Progenitor cell of endocrine pancreas (in vitro differentiated cells): ENCODE data around the gene SPAG17. TPM values are rescaled to one million over a fixed set of nuclear protein-coding genes. Genes with fewer than 3 reads are reported as not detected.

ENCODE experiments used
- DNase-seq: peaks from one replicate; pipeline ENCODE4 v3.0.0; 2021; ENCODE audit warnings: low spot score; ENCODE audit not compliant: unreplicated experiment
- H3K27ac Mint-ChIP-seq: 2 replicates; pipeline ENCODE4 v1.8.0; 2021; ENCODE audit warnings: mild to moderate bottlenecking, moderate library complexity, mixed read lengths
- H3K27me3 Mint-ChIP-seq: 2 replicates; pipeline ENCODE4 v1.8.0; 2021; ENCODE audit warnings: mixed read lengths
- H3K36me3 Mint-ChIP-seq: 2 replicates; pipeline ENCODE4 v1.8.0; 2022; ENCODE audit warnings: mixed read lengths; ENCODE audit not compliant: insufficient read depth
- H3K4me1 Mint-ChIP-seq: 2 replicates; pipeline ENCODE4 v1.8.0; 2021; ENCODE audit warnings: low read depth, mixed read lengths
- H3K4me3 Mint-ChIP-seq: 2 replicates; pipeline ENCODE4 v1.8.0; 2021; ENCODE audit warnings: low read depth, mild to moderate bottlenecking, moderate library complexity, mixed read lengths
- H3K9me3 Mint-ChIP-seq: 2 replicates; pipeline ENCODE4 v1.8.0; 2021; ENCODE audit warnings: low read depth, mixed read lengths
- total RNA-seq: library from RNA; stranded (reverse); gene quantifications from 2 replicates; pipeline ENCODE4 v1.2.1, GENCODE V29; 2021
- TF ChIP-seq, protein P1 (sequence below): fragments of 200-600 bp; sonication (generic); IDR thresholded peaks from one replicate; pipeline ENCODE4 v1.5.0; 2021; ENCODE audit warnings: antibody characterized with exemption, mild to moderate bottlenecking; ENCODE audit not compliant: unreplicated experiment

The SPAG17 gene
- total RNA-seq, 1 donor from 2014 or later = 14.9 TPM

DNA sequence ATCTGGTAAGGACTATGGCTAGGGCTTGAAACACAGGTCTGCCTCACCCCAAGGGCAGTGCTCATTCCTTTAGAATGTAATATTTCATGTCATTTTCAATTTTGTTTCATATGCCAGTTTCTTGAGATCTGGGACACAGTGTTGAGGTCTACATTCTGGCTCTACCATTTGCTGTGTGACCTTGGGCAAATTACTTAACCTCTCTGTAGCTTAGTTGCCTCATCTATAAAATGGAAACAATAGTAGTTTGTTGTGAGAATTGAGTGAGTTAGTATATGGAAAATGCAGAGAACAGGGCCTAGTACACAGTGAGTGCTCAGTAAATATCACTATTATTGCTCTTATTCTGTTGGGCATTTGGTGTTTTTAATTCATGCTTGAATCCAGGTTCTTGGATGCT, 171.1 kb downstream of the SPAG17 start:
- no peaks in the 10 kb centered on the region for H3K9me3 Mint-ChIP-seq
- TF ChIP-seq, protein P1, sequence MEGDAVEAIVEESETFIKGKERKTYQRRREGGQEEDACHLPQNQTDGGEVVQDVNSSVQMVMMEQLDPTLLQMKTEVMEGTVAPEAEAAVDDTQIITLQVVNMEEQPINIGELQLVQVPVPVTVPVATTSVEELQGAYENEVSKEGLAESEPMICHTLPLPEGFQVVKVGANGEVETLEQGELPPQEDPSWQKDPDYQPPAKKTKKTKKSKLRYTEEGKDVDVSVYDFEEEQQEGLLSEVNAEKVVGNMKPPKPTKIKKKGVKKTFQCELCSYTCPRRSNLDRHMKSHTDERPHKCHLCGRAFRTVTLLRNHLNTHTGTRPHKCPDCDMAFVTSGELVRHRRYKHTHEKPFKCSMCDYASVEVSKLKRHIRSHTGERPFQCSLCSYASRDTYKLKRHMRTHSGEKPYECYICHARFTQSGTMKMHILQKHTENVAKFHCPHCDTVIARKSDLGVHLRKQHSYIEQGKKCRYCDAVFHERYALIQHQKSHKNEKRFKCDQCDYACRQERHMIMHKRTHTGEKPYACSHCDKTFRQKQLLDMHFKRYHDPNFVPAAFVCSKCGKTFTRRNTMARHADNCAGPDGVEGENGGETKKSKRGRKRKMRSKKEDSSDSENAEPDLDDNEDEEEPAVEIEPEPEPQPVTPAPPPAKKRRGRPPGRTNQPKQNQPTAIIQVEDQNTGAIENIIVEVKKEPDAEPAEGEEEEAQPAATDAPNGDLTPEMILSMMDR = no peak
- H3K4me3 Mint-ChIP-seq = no peak overlapping the region
- no peaks in the 10 kb centered on the region for H3K36me3 Mint-ChIP-seq
- H3K4me1 Mint-ChIP-seq = no peaks in the 10 kb centered on the region
- no peak overlapping the region for H3K27ac Mint-ChIP-seq
- H3K27me3 Mint-ChIP-seq = no peaks in the 10 kb centered on the region
- no peak for DNase-seq

DNA sequence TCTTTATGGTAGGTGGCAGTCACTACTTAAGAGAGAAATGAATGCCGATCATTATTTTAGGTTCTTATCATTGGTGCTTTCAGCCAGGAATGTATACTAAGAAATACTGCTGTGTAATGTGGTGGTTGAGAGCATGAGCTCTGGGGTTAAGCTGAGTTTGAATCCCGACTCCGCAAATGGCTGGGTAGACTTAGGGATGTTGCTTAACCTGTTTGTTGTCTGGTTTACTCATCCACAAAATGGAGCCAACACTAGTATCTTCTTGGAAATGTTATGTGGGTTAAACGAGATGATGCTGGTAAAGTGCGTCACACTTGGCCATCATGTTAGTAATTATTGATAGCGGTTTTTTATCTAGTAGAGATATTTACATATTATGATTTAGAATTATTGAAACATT, 171.7 kb downstream of the SPAG17 start:
- Mint-ChIP-seq H3K4me3 (no peak overlapping the region), H3K27me3 (no peaks in the 10 kb centered on the region), H3K4me1 (no peaks in the 10 kb centered on the region), H3K36me3 (no peaks in the 10 kb centered on the region), H3K9me3 (no peaks in the 10 kb centered on the region), H3K27ac (no peak overlapping the region)
- no peak for DNase-seq
- TF ChIP-seq, protein P1 = no peak

DNA sequence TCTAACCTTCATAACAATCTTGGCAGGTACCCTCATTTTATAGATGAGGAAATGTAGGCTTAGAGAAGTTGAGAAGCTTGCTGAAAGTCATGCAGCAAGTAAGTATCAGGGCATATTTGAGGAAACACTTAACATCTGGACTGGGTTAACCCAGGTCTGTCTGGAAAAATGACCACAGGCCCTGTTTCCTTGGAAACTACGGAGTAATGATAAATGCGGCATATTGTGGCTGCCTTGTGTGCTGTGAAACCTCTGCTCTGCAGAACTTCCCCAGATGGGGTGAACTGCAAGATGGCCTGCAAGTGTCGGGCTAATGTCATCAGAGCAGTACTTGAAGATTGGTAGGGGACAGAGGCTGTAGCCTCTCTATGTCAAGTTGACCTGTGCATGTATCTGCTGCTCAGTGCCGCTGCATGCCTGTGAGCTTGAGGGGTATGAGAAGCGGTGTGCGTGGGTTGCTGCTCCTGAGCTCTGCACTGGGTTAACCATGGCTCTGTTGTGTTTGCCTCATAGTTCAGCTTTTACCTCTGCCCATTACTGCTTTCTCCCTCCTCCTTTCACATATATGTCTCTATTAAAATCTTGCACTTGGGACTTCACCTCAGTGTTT, 172.4 kb downstream of the SPAG17 start:
- H3K9me3 Mint-ChIP-seq = no peaks in the 10 kb centered on the region
- H3K4me3 Mint-ChIP-seq = no peak overlapping the region
- H3K36me3 Mint-ChIP-seq = no peaks in the 10 kb centered on the region
- H3K27me3 Mint-ChIP-seq = no peaks in the 10 kb centered on the region
- H3K4me1 Mint-ChIP-seq = no peaks in the 10 kb centered on the region
- no peak for DNase-seq
- no peak overlapping the region for H3K27ac Mint-ChIP-seq
- TF ChIP-seq, protein P1 = no peak

DNA sequence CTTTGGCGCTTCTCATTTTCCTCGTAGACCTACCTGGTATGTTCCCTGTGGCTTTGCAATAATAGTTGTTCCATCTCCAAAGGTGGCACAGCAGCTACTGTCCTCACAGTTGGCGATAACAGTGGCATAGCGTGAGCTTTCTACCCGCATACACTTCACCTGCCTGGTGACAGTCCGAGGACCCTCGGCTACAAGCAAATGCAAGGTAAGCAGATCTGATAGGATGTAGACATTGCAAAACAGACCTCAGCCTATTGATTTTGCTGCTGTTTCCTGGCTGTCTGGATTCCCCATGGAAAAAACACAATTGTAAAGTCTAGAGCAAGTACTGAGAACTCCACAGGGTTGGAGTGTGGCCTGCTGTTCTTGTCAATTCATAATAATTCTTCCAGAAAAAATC, 177.0 kb downstream of the SPAG17 start:
- no peaks in the 10 kb centered on the region for H3K4me1 Mint-ChIP-seq
- no peak overlapping the region for H3K27ac Mint-ChIP-seq
- DNase-seq = no peak
- no peak overlapping the region for H3K4me3 Mint-ChIP-seq
- H3K9me3 Mint-ChIP-seq = peaks cover 5% of the 10 kb centered on the region
- no peaks in the 10 kb centered on the region for H3K27me3 Mint-ChIP-seq
- peaks cover 1% of the 10 kb centered on the region for H3K36me3 Mint-ChIP-seq
- TF ChIP-seq, protein P1 = no peak

DNA sequence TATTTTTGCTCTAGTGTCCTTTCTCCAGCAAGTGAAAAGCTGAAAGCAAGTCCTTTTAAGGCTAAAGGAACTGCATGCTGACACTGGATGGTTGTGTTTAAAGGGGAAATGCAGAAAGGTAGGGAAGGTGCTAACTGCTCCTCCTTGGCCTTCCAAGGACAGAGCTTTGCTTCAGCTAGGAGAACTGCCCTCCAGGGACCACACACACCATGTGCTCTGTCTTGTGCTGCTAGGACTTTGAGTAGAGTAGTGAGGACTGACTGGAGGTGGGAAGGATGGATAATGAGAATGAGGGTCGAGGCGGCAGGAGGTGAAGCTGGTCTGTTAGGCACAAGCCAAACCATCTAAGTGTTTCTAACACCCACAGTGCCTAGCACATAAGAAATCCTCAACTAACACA, 177.6 kb downstream of the SPAG17 start:
- no peak for DNase-seq
- H3K4me1 Mint-ChIP-seq = no peaks in the 10 kb centered on the region
- H3K4me3 Mint-ChIP-seq = no peak overlapping the region
- H3K36me3 Mint-ChIP-seq = peaks cover 1% of the 10 kb centered on the region
- no peaks in the 10 kb centered on the region for H3K27me3 Mint-ChIP-seq
- H3K27ac Mint-ChIP-seq = no peak overlapping the region
- peaks cover 8% of the 10 kb centered on the region for H3K9me3 Mint-ChIP-seq
- TF ChIP-seq, protein P1 = no peak
